SK-N-SH treated with all-trans-retinoic acid at 6 μM for 48 hours (cell line): ENCODE measurements around the gene SLC19A1.

Experiments
- BACH2 ChIP-seq: fragments of 250-450 bp; sonication (Bioruptor Pico); IDR thresholded peaks from 2 replicates; pipeline ENCODE4 v1.9.0; 2021; ENCODE audit warnings: mild to moderate bottlenecking, borderline replicate concordance
- OSR1 ChIP-seq: fragments of 250-450 bp; sonication (Bioruptor Pico); IDR thresholded peaks from 2 replicates; pipeline ENCODE4 v1.8.0; 2022; ENCODE audit warnings: moderate library complexity, mild to moderate bottlenecking, inconsistent platforms
- RARB ChIP-seq: fragments of 250-450 bp; sonication (Bioruptor Pico); IDR thresholded peaks from 2 replicates; pipeline ENCODE4 v1.8.0; 2021; ENCODE audit warnings: mild to moderate bottlenecking, moderate library complexity
- ZNF70 ChIP-seq: fragments of 450-650 bp; formaldehyde crosslinking; IDR thresholded peaks from 2 replicates; pipeline ENCODE4 v1.5.0; 2020; ENCODE audit warnings: mild to moderate bottlenecking, moderate library complexity

- TF ChIP-seq BACH2 (CRISPR knock-in tag): no peak
- no peak for TF ChIP-seq OSR1 (CRISPR knock-in tag)
- no peak for TF ChIP-seq RARB (CRISPR knock-in tag)
- TF ChIP-seq ZNF70 (CRISPR knock-in tag): no peak
Measured at GRCh38 chr21:45570826-45571601, 28.8 kb upstream of the SLC19A1 start.
